K562 (cell line): ENCODE results near the gene ST6GALNAC6. TPM values are rescaled to one million over a fixed set of nuclear protein-coding genes. Genes with fewer than 3 reads are reported as not detected.

Experiments used
- ATAC-seq: fragments of 200-7000 bp; cut with Tn5 transposase; 3 replicates; pipeline ENCODE4 v1.9.1; 2020; ENCODE audit warnings: moderate library complexity
- BruUV-seq: library from RNA; stranded (reverse); fragments of 400-500 nt; replicated peaks from 2 replicates; lab custom pipeline; 2021; lab: Mats Ljungman, UMichigan
- CTCF ChIA-PET: fragments of 300-600 bp; formaldehyde crosslinking; extraction: SDS; loops from one replicate; lab custom pipeline; 2021; ENCODE audit warnings: low intra/inter-chr PET ratio; lab: Yijun Ruan, JAX
- POLR2A ChIA-PET: fragments of 300-600, 350-650 bp; sonication (Branson Sonifier 250); formaldehyde crosslinking; extraction: SDS; loops from one replicate; lab custom pipeline; 2021; ENCODE audit warnings: antibody characterized with exemption, inconsistent platforms; lab: Yijun Ruan, JAX
- DNase-seq, 4 experiments: peaks; one replicate each; pipeline versions ENCODE4 v3.0.0 to v3.0.0-alpha.2; 2011 to 2018; ENCODE audit warnings: low spot score in 3 of 4, mixed read lengths in 3 of 4; ENCODE audit errors: extremely low read depth in 1 of 4
- FAIRE-seq: peaks from 2 replicates; lab custom pipeline; 2011; peaks lifted over from hg19 to GRCh38; lab: Jason Lieb, UNC
- H2AFZ ChIP-seq: 2 replicates; pipeline ENCODE4 v1.6.0; 2011; ENCODE audit warnings: low read depth, low read length, control low read depth, inconsistent platforms
- H3K27ac ChIP-seq: fragments of 200-600 bp; 3 replicates; pipeline ENCODE4 v1.8.0; 2011; ENCODE audit warnings: low read depth, mild to moderate bottlenecking, control low read depth, inconsistent platforms, low read length, moderate library complexity, mixed read lengths; ENCODE audit errors: extremely low read depth
- H3K27me3 ChIP-seq, 2 experiments: fragments of 300-600 bp in 1 of 2; 2 replicates in 1 of 2; 3 replicates in 1 of 2; pipeline versions ENCODE4 v1.6.0 to v1.8.0; 2011; ENCODE audit warnings: inconsistent platforms in 2 of 2, low read length in 2 of 2, mild to moderate bottlenecking in 1 of 2, mixed read lengths in 1 of 2, moderate library complexity in 1 of 2; ENCODE audit not compliant: control insufficient read depth in 2 of 2, insufficient read depth in 2 of 2
- H3K36me3 ChIP-seq: fragments of 300-600 bp; 3 replicates; pipeline ENCODE4 v1.8.0; 2011; ENCODE audit warnings: mild to moderate bottlenecking, low read length, inconsistent platforms; ENCODE audit not compliant: control insufficient read depth, insufficient read depth
- H3K4me1 ChIP-seq, 2 experiments: fragments of 200-600 bp in 1 of 2; replicated peaks in 1 of 2; 2 replicates in 1 of 2; 3 replicates in 1 of 2; pipeline versions ENCODE4 v1.5.1 to v1.8.0; 2011; ENCODE audit warnings: inconsistent platforms in 2 of 2, low read length in 2 of 2, mild to moderate bottlenecking in 1 of 2, mixed read lengths in 1 of 2, moderate library complexity in 1 of 2; ENCODE audit not compliant: control insufficient read depth in 2 of 2, insufficient read depth in 2 of 2
- H3K4me2 ChIP-seq: 2 replicates; pipeline ENCODE4 v1.6.1; 2011; ENCODE audit warnings: low read length, control low read depth, inconsistent platforms, mixed read lengths; ENCODE audit not compliant: insufficient read depth
- H3K4me3 ChIP-seq: fragments of 200-600 bp; sonication (generic), shearing (Covaris generic); 2 replicates; pipeline ENCODE4 v1.5.1; 2016; ENCODE audit warnings: control low read depth, inconsistent platforms
- H3K79me2 ChIP-seq: fragments of 200-600 bp; 3 replicates; pipeline ENCODE4 v1.8.0; 2011; ENCODE audit warnings: low read length, inconsistent platforms; ENCODE audit not compliant: control insufficient read depth, insufficient read depth
- H3K9ac ChIP-seq, 2 experiments: 2 replicates each; pipeline versions ENCODE4 v1.6.0 to v1.6.1; 2011; ENCODE audit warnings: low read depth in 2 of 2, low read length in 2 of 2, control low read depth in 1 of 2, inconsistent platforms in 1 of 2, mild to moderate bottlenecking in 1 of 2, mixed read lengths in 1 of 2; ENCODE audit not compliant: insufficient read depth in 1 of 2
- H3K9me1 ChIP-seq: one replicate; pipeline ENCODE4 v1.6.0; 2011; ENCODE audit warnings: inconsistent platforms, mild to moderate bottlenecking, low read length, moderate library complexity; ENCODE audit not compliant: control insufficient read depth, insufficient read depth
- H3K9me3 ChIP-seq: replicated peaks from 2 replicates; pipeline ENCODE4 v1.5.1; 2011; ENCODE audit warnings: low read depth, low read length, inconsistent platforms; ENCODE audit not compliant: control insufficient read depth, insufficient read depth
- H4K20me1 ChIP-seq: replicated peaks from 2 replicates; pipeline ENCODE4 v1.6.1; 2011; ENCODE audit warnings: low read length, inconsistent platforms, mixed read lengths; ENCODE audit not compliant: control insufficient read depth, insufficient read depth
- BRF2 ChIP-seq: IDR thresholded peaks from 3 replicates; pipeline ENCODE4 v1.6.1; 2011; ENCODE audit warnings: borderline replicate concordance, mild to moderate bottlenecking; ENCODE audit not compliant: insufficient read length, insufficient read depth
- FOXO4 ChIP-seq: fragments of 450-650 bp; formaldehyde crosslinking; IDR thresholded peaks from 2 replicates; pipeline ENCODE4 v1.4.0; 2020; ENCODE audit warnings: mild to moderate bottlenecking, moderate library complexity
- HMGN3 ChIP-seq: IDR thresholded peaks from 2 replicates; pipeline ENCODE4 v1.6.1; 2011; ENCODE audit warnings: borderline replicate concordance, low read depth, mild to moderate bottlenecking, mixed read lengths, low read length; ENCODE audit not compliant: insufficient read length; ENCODE audit errors: extremely low read depth
- PURB ChIP-seq: sonication (generic); formaldehyde crosslinking; IDR thresholded peaks from 2 replicates; pipeline ENCODE4 v1.9.0; 2021; ENCODE audit warnings: low read depth, mild to moderate bottlenecking, missing genetic modification reagents
- TARDBP ChIP-seq: fragments of 450-650 bp; IDR thresholded peaks from 2 replicates; pipeline ENCODE4 v1.6.1; 2016
- U2AF1 ChIP-seq: fragments of 200-400 bp; formaldehyde crosslinking; optimal IDR thresholded peaks from 2 replicates; pipeline ENCODE3; 2017; ENCODE audit warnings: mild to moderate bottlenecking, low read depth, low read length, moderate library complexity
- U2AF2 ChIP-seq: fragments of 200-400 bp; formaldehyde crosslinking; optimal IDR thresholded peaks from 2 replicates; pipeline ENCODE3; 2017; ENCODE audit warnings: low read depth, mild to moderate bottlenecking, low read length
- VEZF1 ChIP-seq: fragments of 200-800 bp; sonication (Bioruptor generic); IDR thresholded peaks from 2 replicates; pipeline ENCODE4 v1.6.1; 2017; ENCODE audit warnings: missing genetic modification characterization, missing compliant biosample characterization
- ZNF224 ChIP-seq: sonication (generic); formaldehyde crosslinking; IDR thresholded peaks from 2 replicates; pipeline ENCODE4 v1.8.0; 2022; ENCODE audit warnings: mild to moderate bottlenecking, missing genetic modification reagents
- ZNF23 ChIP-seq: fragments of 250-450 bp; sonication (Bioruptor Pico); IDR thresholded peaks from 2 replicates; pipeline ENCODE4 v1.4.0; 2020; ENCODE audit warnings: mild to moderate bottlenecking
- ZNF507 ChIP-seq: conservative IDR thresholded peaks from 2 replicates; pipeline ENCODE4 v1.6.1; 2017; ENCODE audit warnings: missing genetic modification characterization, missing compliant biosample characterization
- WGBS: fragments of 100-300 bp; shearing (Covaris generic); methylation state at CpG from one replicate; pipeline ENCODE4 v1.1.6; 2016; ENCODE audit warnings: low coverage, mixed read lengths; ENCODE audit not compliant: insufficient coverage; ENCODE audit errors: missing lambda C conversion rate; 5-methylcytosine and 5-hydroxymethylcytosine counted together
- in situ Hi-C: fragments of 300-500 bp; cut with MboI; formaldehyde crosslinking; loops from 4 replicates; pipeline ENCODE4 v1.15.0; 2018; ENCODE audit warnings: inconsistent platforms, mixed read lengths
- intact Hi-C: fragments of 100-400 bp; cut with micrococcal nuclease; formaldehyde crosslinking; loops from 2 replicates; pipeline ENCODE4 v1.14.2; 2022
- polyA plus RNA-seq, 8 experiments: library from polyadenylated mRNA; depleted of rRNA in 4 of 8; stranded (reverse) in 5 of 8; unstranded in 3 of 8; fragments of >200 nt; fragmentation: Nextera tagmentation in 2 of 8; fragmentation: Illumina TruSeq in 1 of 8; extraction: Ambion mirVana in 2 of 8; extraction: Trizol in 1 of 8; gene quantifications; 2 replicates each; pipeline versions ENCODE4 v1.2.1 to v1.2.3, GENCODE V29; 2011 to 2014; ENCODE audit warnings: inconsistent platforms in 1 of 8, missing spikeins in 1 of 8
- total RNA-seq, 7 experiments: library from RNA; depleted of rRNA in 6 of 7; stranded (reverse); fragments of >200 nt in 6 of 7; fragmentation: Illumina TruSeq in 2 of 7; extraction: Trizol in 2 of 7; gene quantifications; 2 replicates each; pipeline versions ENCODE4 v1.2.1 to v1.2.3, GENCODE V29; 2011 to 2021; ENCODE audit warnings: low replicate concordance in 1 of 7
- TF ChIP-seq, protein P1 (sequence below), 2 experiments: fragments of 450-650 bp in 1 of 2; sonication (generic) in 1 of 2; formaldehyde crosslinking; conservative IDR thresholded peaks; 2 replicates each; pipeline versions ENCODE4 v1.4.0 to v1.8.1; 2020 to 2022; ENCODE audit warnings: mild to moderate bottlenecking in 1 of 2, missing genetic modification reagents in 1 of 2

Gene ST6GALNAC6
- total and polyA plus RNA-seq, 9 of the 15 experiments (the other 6 are each of a cell fraction or from before 2014, with no cell fraction given), result 0.13 to 23.0 (median 14.5) TPM

GRCh38 chr9:127867356-127868277 is 31.8 kb downstream of the ST6GALNAC6 start (continued):
- TF ChIP-seq FOXO4 (CRISPR knock-in tag), result no peak
- no peak for TF ChIP-seq BRF2
- TF ChIP-seq, all 486 proteins: peak for 1

GRCh38 chr9:127866535-127866934 is 32.9 kb downstream of the ST6GALNAC6 start:
- ChIA-PET POLR2A (interaction anchor here (2.3 kb wide), 1 partner anchor 74 kb away, joined by 6 read pairs; no protein-coding TSS in a partner anchor), CTCF (no interaction called here)
- 90% methylated on average over 13 of the region's 13 CpGs for WGBS
- Histone ChIP-seq H3K4me1 (peaks cover 37 to 69% of the 10 kb centered on the region in 2 experiments), H3K4me2 (no peak overlapping the region), H3K9me3 (no peaks in the 10 kb centered on the region), H3K27me3 (no peaks in the 10 kb centered on the region), H3K4me3 (no peak overlapping the region), H3K36me3 (peaks cover 20% of the 10 kb centered on the region; the same call in 2 of the 3 replicates), H3K27ac (no peak overlapping the region), H4K20me1 (no peaks in the 10 kb centered on the region), H2AFZ (no peak overlapping the region), H3K9ac (peak overlapping the region in 1 of 2 experiments; percentile 65; a peak in 1 of 4 replicates), H3K79me2 (no peaks in the 10 kb centered on the region), H3K9me1 (no peaks in the 10 kb centered on the region)
- intact Hi-C loops (loop anchor here (5.0 kb wide), 1 partner anchor 51 kb away; the partner anchor contains the start of gene ST6GALNAC4), in situ Hi-C loops (no loop called here)
- no peak for DNase-seq
- no peak for FAIRE-seq
- no TSS peak for BruUV-seq
- no peak for ATAC-seq
- no peak for TF ChIP-seq U2AF2
- TF ChIP-seq ZNF224 (CRISPR knock-in tag), result no peak
- TF ChIP-seq, protein P1, sequence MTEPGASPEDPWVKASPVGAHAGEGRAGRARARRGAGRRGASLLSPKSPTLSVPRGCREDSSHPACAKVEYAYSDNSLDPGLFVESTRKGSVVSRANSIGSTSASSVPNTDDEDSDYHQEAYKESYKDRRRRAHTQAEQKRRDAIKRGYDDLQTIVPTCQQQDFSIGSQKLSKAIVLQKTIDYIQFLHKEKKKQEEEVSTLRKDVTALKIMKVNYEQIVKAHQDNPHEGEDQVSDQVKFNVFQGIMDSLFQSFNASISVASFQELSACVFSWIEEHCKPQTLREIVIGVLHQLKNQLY (CRISPR knock-in tag; conservative IDR thresholded peaks at IDR 0.05), result no peak
- no peak for TF ChIP-seq U2AF1
- no peak for TF ChIP-seq PURB (CRISPR knock-in tag)
- no peak for TF ChIP-seq HMGN3
- TF ChIP-seq TARDBP, result no peak
- TF ChIP-seq ZNF23 (CRISPR knock-in tag), result no peak
- no peak for TF ChIP-seq VEZF1
- TF ChIP-seq ZNF507 (tag), result no peak
